A204.1 (cell line): ENCODE measurements around the gene KIF1A.

Experiments
- FAIRE-seq: peaks from 2 replicates; lab custom pipeline; 2012; peaks lifted over from hg19 to GRCh38; lab: Jason Lieb, UNC

Gene KIF1A

GRCh38 chr2:240819126-240819857, 727 bp downstream of the KIF1A start:
- no peak for FAIRE-seq

GRCh38 chr2:240818293-240819125, 1.5 kb downstream of the KIF1A start:
- no peak for FAIRE-seq

GRCh38 chr2:240817496-240818292, 2.3 kb downstream of the KIF1A start:
- no peak for FAIRE-seq

GRCh38 chr2:240816584-240817495, 3.2 kb downstream of the KIF1A start:
- no peak for FAIRE-seq

GRCh38 chr2:240815761-240816583, 4.0 kb downstream of the KIF1A start:
- FAIRE-seq: no peak

- FAIRE-seq: no peak
Observed at GRCh38 chr2:240814946-240815760, 4.9 kb downstream of the KIF1A start.

GRCh38 chr2:240814280-240814679, 5.7 kb downstream of the KIF1A start:
- FAIRE-seq: no peak

GRCh38 chr2:240813231-240813921, 6.6 kb downstream of the KIF1A start:
- FAIRE-seq: no peak

GRCh38 chr2:240812721-240813120, 7.3 kb downstream of the KIF1A start:
- FAIRE-seq: no peak

- FAIRE-seq: no peak
Observed at GRCh38 chr2:240812301-240812680, 7.7 kb downstream of the KIF1A start.

- no peak for FAIRE-seq
Observed at GRCh38 chr2:240811346-240812300, 8.4 kb downstream of the KIF1A start.

- no peak for FAIRE-seq
Observed at GRCh38 chr2:240810621-240811020, 9.4 kb downstream of the KIF1A start.

- FAIRE-seq: peak; percentile 51
Observed at GRCh38 chr2:240810199-240810598, 9.8 kb downstream of the KIF1A start.

- FAIRE-seq: no peak
Observed at GRCh38 chr2:240809276-240809675, 10.7 kb downstream of the KIF1A start.

- FAIRE-seq: no peak
Observed at GRCh38 chr2:240806459-240806858, 13.6 kb downstream of the KIF1A start.

GRCh38 chr2:240806006-240806405, 14.0 kb downstream of the KIF1A start:
- FAIRE-seq: no peak

GRCh38 chr2:240803191-240803590, 16.8 kb downstream of the KIF1A start:
- no peak for FAIRE-seq
